ENCODE measurements around the gene BICDL2. TPM values are rescaled to one million over a fixed set of nuclear protein-coding genes. Genes with fewer than 3 reads are reported as not detected.

The BICDL2 gene
- total RNA-seq, 1 donor from 2014 or later, result 0.05 TPM

GRCh38 chr16:3065742-3066439 is 29.1 kb upstream of the BICDL2 start:
- Histone ChIP-seq H3K36me3 (peaks cover 9% of the 10 kb centered on the region), H3K4me1 (peaks cover 31% of the 10 kb centered on the region), H3K9me3 (replicated peaks) (no peaks in the 10 kb centered on the region), H3K4me3 (peak overlapping the region; percentile 69), H3K27ac (replicated peaks) (peak overlapping the region; percentile 80), H3K27me3 (ENCODE audit: low read depth) (no peaks in the 10 kb centered on the region)
- TF ChIP-seq CTCF (IDR thresholded peaks at IDR 0.05; ENCODE audit: borderline replicate concordance), result no peak
- no peak for DNase-seq
- intact Hi-C loops (cut with micrococcal nuclease), result no loop called here

GRCh38 chr16:3065069-3065741 is 28.5 kb upstream of the BICDL2 start, which contains the start of gene IL32:
IL32 (plus strand) TSS chr16:3065640; CDS start chr16:3065812, 172 bp downstream.
- H3K27ac ChIP-seq (replicated peaks), result peak within 1 kb of the TSS; percentile 80

GRCh38 chr16:3063625-3064386 is 27.1 kb upstream of the BICDL2 start:
- H3K36me3 ChIP-seq, result peaks cover 9% of the 10 kb centered on the region
- no peaks in the 10 kb centered on the region for H3K27me3 ChIP-seq (ENCODE audit: low read depth)
- no peak for DNase-seq
- H3K4me3 ChIP-seq, result no peak overlapping the region
- intact Hi-C loops (cut with micrococcal nuclease), result no loop called here
- TF ChIP-seq CTCF (IDR thresholded peaks at IDR 0.05; ENCODE audit: borderline replicate concordance), result no peak
- no peaks in the 10 kb centered on the region for H3K9me3 ChIP-seq (replicated peaks)
- peaks cover 51% of the 10 kb centered on the region for H3K4me1 ChIP-seq
- peak overlapping the region; percentile 80 for H3K27ac ChIP-seq (replicated peaks)

More at GRCh38 chr16:3065069-3065741, 28.5 kb upstream of the BICDL2 start, which contains the start of gene IL32:
- H3K27me3 ChIP-seq (ENCODE audit: low read depth), result no peaks in the 10 kb centered on the region
- intact Hi-C loops (cut with micrococcal nuclease), result no loop called here
- no peak for TF ChIP-seq CTCF (IDR thresholded peaks at IDR 0.05; ENCODE audit: borderline replicate concordance)
- H3K4me1 ChIP-seq, result peaks cover 38% of the 10 kb centered on the region
- no peaks in the 10 kb centered on the region for H3K9me3 ChIP-seq (replicated peaks)
- H3K36me3 ChIP-seq, result peaks cover 9% of the 10 kb centered on the region
- peak; percentile 61 for DNase-seq
- peak within 1 kb of the TSS; percentile 69 for H3K4me3 ChIP-seq

- no peak for DNase-seq
- Histone ChIP-seq H3K4me3 (no peak overlapping the region), H3K27me3 (ENCODE audit: low read depth) (no peaks in the 10 kb centered on the region), H3K4me1 (peaks cover 53% of the 10 kb centered on the region), H3K36me3 (no peaks in the 10 kb centered on the region), H3K9me3 (replicated peaks) (no peaks in the 10 kb centered on the region), H3K27ac (replicated peaks) (no peak overlapping the region)
- TF ChIP-seq CTCF (IDR thresholded peaks at IDR 0.05; ENCODE audit: borderline replicate concordance), result no peak
- intact Hi-C loops (cut with micrococcal nuclease), result no loop called here
Observed at GRCh38 chr16:3062553-3062952, 25.8 kb upstream of the BICDL2 start.

- H3K4me3 ChIP-seq, result no peak overlapping the region
- peak overlapping the region; percentile 90 for H3K27ac ChIP-seq (replicated peaks)
- H3K9me3 ChIP-seq (replicated peaks), result no peaks in the 10 kb centered on the region
- H3K36me3 ChIP-seq, result no peaks in the 10 kb centered on the region
- DNase-seq, result no peak
- H3K4me1 ChIP-seq, result peaks cover 45% of the 10 kb centered on the region
- intact Hi-C loops (cut with micrococcal nuclease), result no loop called here
- no peaks in the 10 kb centered on the region for H3K27me3 ChIP-seq (ENCODE audit: low read depth)
- TF ChIP-seq CTCF (IDR thresholded peaks at IDR 0.05; ENCODE audit: borderline replicate concordance), result no peak
Observed at GRCh38 chr16:3060339-3061127, 23.8 kb upstream of the BICDL2 start.
